Heart right ventricle (tissue), 16 donors: ENCODE data around the gene CACNB2. TPM values are rescaled to one million over a fixed set of nuclear protein-coding genes. Genes with fewer than 3 reads are reported as not detected.

Source experiments
- ATAC-seq, 8 donors: fragments of 200-7000 bp; cut with Tn5 transposase; one replicate each; pipeline ENCODE4 v1.9.1; 2020; ENCODE audit warnings: mild to moderate bottlenecking in 8 of 8, moderate library complexity in 8 of 8, moderate number of reproducible peaks in 1 of 8
- DNase-seq, 2 donors: peaks; one replicate each; pipeline ENCODE4 v3.0.0-alpha.2; 2020
- H3K27ac ChIP-seq, 10 donors: fragments of 200-600 bp; sonication (generic) in 2 of 10; one replicate each; pipeline versions ENCODE4 v1.5.0 to v1.8.0; 2020 to 2022; ENCODE audit warnings: mild to moderate bottlenecking in 3 of 10
- H3K27me3 ChIP-seq, 7 donors: fragments of 200-600 bp; one replicate each; pipeline ENCODE4 v1.8.0; 2021 to 2022; ENCODE audit warnings: mild to moderate bottlenecking in 2 of 7
- H3K36me3 ChIP-seq, 9 donors: fragments of 200-600 bp; sonication (generic) in 1 of 9; one replicate each; pipeline versions ENCODE4 v1.5.0 to v1.8.0; 2020 to 2022; ENCODE audit warnings: mild to moderate bottlenecking in 2 of 9
- H3K4me1 ChIP-seq, 9 donors: fragments of 200-600 bp; sonication (generic) in 1 of 9; one replicate each; pipeline versions ENCODE4 v1.5.0 to v1.8.0; 2020 to 2022; ENCODE audit warnings: mild to moderate bottlenecking in 4 of 9
- H3K4me3 ChIP-seq, 10 donors: fragments of 200-600 bp; sonication (generic) in 2 of 10; one replicate each; pipeline versions ENCODE4 v1.5.0 to v1.8.0; 2020 to 2022; ENCODE audit warnings: mild to moderate bottlenecking in 7 of 10, moderate library complexity in 2 of 10
- H3K9me3 ChIP-seq, 11 donors: fragments of 200-600 bp in 10 of 11; sonication (generic) in 2 of 11; one replicate each; pipeline versions ENCODE4 v1.5.0 to v1.8.0; 2013 to 2022; ENCODE audit warnings: mild to moderate bottlenecking in 2 of 11, control low read depth in 1 of 11, moderate library complexity in 1 of 11
- WGBS, 2 donors: extraction: QIAGEN DNeasy Blood & Tissue Kit; methylation state at CpG; one replicate each; pipeline ENCODE4 v1.1.7; 2013; ENCODE audit warnings: inconsistent platforms in 1 of 2; 5-methylcytosine and 5-hydroxymethylcytosine counted together
- intact Hi-C, 10 donors: fragments of 100-400 bp; cut with DNase I; formaldehyde crosslinking; loops; one replicate each; pipeline versions ENCODE4 v1.11.1 to v1.14.2; 2022
- polyA plus RNA-seq, 2 donors: library from polyadenylated mRNA; stranded (reverse); fragments of 200-250 nt; gene quantifications; one replicate each; pipeline ENCODE4 v1.2.3, GENCODE V29; 2013
- total RNA-seq, 10 donors: library from RNA; stranded (reverse); fragmentation: NEBNext Ultra II Directional in 3 of 10; extraction: Animal tissue kit (Norgen Biotek cat#: 25700) in 3 of 10; gene quantifications; one replicate each; pipeline versions ENCODE4 v1.2.1 to v1.2.4, GENCODE V29; 2021 to 2023
- TF ChIP-seq, protein P1 (sequence below), 9 donors: fragments of 200-600 bp; sonication (generic) in 2 of 9; IDR thresholded peaks; one replicate each; pipeline versions ENCODE4 v1.5.0 to v1.8.0; 2021 to 2022; ENCODE audit warnings: antibody characterized with exemption in 9 of 9, mild to moderate bottlenecking in 5 of 9, moderate library complexity in 1 of 9
- donor health status: Arrhythmogenic right ventricular cardiomyopathy.
- donor health status: ischemic (EF 13 %, LVEDD 7.1; RV severe dilation, severe dysfunction).
- donor health status: healthy with polysubstance abuse.
- donor health status: DM: no; HTN: yes; CAD: no.
- donor health status: DM: no; HTN: no; CAD: no.
- donor health status: ischemic (EF 25% LVEDD 6.9; RV normal size, moderate dysfunction).
- donor health status: ischemic (EF 25% LVEDD 5.7; RV mildly dilated, moderate dysfunction).
- donor health status: healthy.
- donor health status: DM: yes; HTN: yes; CAD: no.
- donor health status: Ischemic cardiomyopathy.
- donor health status: ischemic (EF 35%, LVEDD 5.7; RV mildly dilated, moderate dysfunction).
- donor health status: nonischemic (EF 11% LVEDD 7.7; RV severe dilation, severe dysfunction).
- donor health status: DM: yes; HTN: yes; CAD: no.
- donor health status: PGD.
- donor health status: ischemic (EF 29% LVEDD 5.4; RV normal size, mild dysfunction).
- donor health status: nonischemic (EF 23%, LVEDD 6.1; RV moderate dilation, normal function).

Gene CACNB2
- total and polyA plus RNA-seq, 12 donors: 8.9 to 71.1 (median 36.7) TPM

DNA sequence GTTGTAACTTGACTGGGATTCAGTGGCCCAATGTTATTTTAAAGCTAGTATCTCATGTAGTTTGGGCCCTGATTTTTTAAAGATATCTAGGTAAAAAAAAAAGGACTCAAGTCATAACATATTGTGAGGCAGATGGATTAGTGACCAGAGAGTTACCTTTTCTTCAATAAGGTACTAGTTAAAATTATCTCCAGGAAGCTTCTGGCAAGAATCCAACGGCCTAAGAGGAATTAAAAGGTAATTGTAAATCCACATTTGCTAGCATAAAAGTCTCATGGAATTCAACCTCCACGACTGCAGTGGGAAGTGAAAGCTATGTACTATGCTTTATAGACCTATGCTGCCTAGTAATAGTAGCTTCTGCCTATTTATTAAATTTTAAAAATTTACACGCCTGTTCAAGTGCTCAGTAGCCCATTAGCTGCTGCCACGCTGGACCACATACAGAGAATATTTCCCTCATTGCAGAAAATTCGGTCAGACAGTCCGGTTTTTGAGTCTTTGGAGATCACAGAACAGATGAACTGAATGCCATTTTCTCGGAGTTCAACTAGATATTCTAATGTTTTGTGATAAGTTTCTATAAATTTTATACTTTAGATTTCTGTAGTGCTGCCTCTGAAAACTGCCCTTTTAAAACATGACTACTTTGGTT is 392.8 kb downstream of the CACNB2 start:
- TF ChIP-seq, protein P1, sequence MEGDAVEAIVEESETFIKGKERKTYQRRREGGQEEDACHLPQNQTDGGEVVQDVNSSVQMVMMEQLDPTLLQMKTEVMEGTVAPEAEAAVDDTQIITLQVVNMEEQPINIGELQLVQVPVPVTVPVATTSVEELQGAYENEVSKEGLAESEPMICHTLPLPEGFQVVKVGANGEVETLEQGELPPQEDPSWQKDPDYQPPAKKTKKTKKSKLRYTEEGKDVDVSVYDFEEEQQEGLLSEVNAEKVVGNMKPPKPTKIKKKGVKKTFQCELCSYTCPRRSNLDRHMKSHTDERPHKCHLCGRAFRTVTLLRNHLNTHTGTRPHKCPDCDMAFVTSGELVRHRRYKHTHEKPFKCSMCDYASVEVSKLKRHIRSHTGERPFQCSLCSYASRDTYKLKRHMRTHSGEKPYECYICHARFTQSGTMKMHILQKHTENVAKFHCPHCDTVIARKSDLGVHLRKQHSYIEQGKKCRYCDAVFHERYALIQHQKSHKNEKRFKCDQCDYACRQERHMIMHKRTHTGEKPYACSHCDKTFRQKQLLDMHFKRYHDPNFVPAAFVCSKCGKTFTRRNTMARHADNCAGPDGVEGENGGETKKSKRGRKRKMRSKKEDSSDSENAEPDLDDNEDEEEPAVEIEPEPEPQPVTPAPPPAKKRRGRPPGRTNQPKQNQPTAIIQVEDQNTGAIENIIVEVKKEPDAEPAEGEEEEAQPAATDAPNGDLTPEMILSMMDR (IDR thresholded peaks at IDR 0.05): no peak
- H3K9me3 ChIP-seq: no peaks in the 10 kb centered on the region
- no peaks in the 10 kb centered on the region for H3K27me3 ChIP-seq
- H3K27ac ChIP-seq: no peak overlapping the region
- H3K4me1 ChIP-seq: peaks cover 0 to 3% (median 0%) of the 10 kb centered on the region in 9 donors
- 82 to 83% methylated on average over 7 of the region's 7 CpGs for whole genome bisulfite sequencing, 2 donors
- ATAC-seq (no peak), DNase-seq (no peak)
- H3K36me3 ChIP-seq: peaks cover 0 to 89% (median 12%) of the 10 kb centered on the region in 9 donors
- H3K4me3 ChIP-seq: no peak overlapping the region
- intact Hi-C loops: no loop called here

DNA sequence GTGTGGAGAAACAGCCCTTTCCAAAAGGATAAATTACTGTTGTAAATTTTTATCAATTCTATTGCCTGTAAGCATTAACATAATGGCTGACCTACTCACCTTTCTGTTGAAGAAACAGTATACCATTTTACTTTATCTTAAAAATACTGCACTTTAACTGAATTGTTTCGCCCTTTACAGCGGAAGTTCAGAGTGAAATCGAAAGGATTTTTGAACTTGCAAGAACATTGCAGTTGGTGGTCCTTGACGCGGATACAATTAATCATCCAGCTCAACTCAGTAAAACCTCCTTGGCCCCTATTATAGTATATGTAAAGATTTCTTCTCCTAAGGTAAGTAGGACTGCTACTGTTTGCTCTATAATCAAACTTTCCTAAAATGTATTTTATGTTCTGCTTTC is 393.7 kb downstream of the CACNB2 start:
- H3K4me1 ChIP-seq: no peaks in the 10 kb centered on the region
- 92 to 95% methylated on average over 5 of the region's 5 CpGs for WGBS, 2 donors
- no peak for ATAC-seq

DNA sequence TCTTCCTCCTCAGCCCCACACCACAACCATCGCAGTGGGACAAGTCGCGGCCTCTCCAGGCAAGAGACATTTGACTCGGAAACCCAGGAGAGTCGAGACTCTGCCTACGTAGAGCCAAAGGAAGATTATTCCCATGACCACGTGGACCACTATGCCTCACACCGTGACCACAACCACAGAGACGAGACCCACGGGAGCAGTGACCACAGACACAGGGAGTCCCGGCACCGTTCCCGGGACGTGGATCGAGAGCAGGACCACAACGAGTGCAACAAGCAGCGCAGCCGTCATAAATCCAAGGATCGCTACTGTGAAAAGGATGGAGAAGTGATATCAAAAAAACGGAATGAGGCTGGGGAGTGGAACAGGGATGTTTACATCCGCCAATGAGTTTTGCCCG is 399.1 kb downstream of the CACNB2 start:
- Histone ChIP-seq H3K27me3 (no peaks in the 10 kb centered on the region), H3K9me3 (no peaks in the 10 kb centered on the region), H3K36me3 (peaks cover 0 to 86% (median 36%) of the 10 kb centered on the region in 9 donors), H3K27ac (no peak overlapping the region), H3K4me3 (no peak overlapping the region), H3K4me1 (peaks cover 0 to 8% (median 0%) of the 10 kb centered on the region in 9 donors)
- WGBS, 2 donors: 89 to 93% methylated on average over 22 of the region's 22 CpGs
- intact Hi-C loops: no loop called here
- TF ChIP-seq, protein P1 (IDR thresholded peaks at IDR 0.05): no peak
- ATAC-seq: peak in 1 of 8 donors; percentile 35
- no peak for DNase-seq

More for the DNA sequence above, 393.7 kb downstream of the CACNB2 start:
- no peaks in the 10 kb centered on the region for H3K9me3 ChIP-seq
- H3K27me3 ChIP-seq: no peaks in the 10 kb centered on the region
- H3K27ac ChIP-seq: no peak overlapping the region
- H3K36me3 ChIP-seq: peaks cover 0 to 95% (median 17%) of the 10 kb centered on the region in 9 donors
- H3K4me3 ChIP-seq: no peak overlapping the region
- DNase-seq: no peak
- TF ChIP-seq, protein P1 (IDR thresholded peaks at IDR 0.05): no peak
- intact Hi-C loops: no loop called here

DNA sequence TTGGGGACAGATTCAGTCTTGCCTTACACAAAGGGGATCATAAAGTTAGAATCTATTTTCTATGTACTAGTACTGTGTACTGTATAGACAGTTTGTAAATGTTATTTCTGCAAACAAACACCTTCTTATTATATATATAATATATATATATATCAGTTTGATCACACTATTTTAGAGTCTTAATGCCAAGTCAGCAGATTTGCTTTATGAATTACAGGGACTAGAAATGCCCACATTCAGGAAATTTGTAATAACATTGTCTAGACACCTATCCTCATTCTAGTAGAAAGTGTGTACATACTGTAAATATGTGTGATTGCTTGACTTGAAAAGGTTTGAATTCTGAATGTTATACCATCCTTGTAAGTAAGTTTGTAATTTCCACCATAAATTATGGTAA is 400.0 kb downstream of the CACNB2 start:
- intact Hi-C loops: no loop called here
- H3K9me3 ChIP-seq: no peaks in the 10 kb centered on the region
- TF ChIP-seq, protein P1 (IDR thresholded peaks at IDR 0.05): no peak
- no peak overlapping the region for H3K27ac ChIP-seq
- ATAC-seq (no peak), DNase-seq (no peak)
- H3K4me3 ChIP-seq: no peak overlapping the region
- peaks cover 0 to 8% (median 0%) of the 10 kb centered on the region in 9 donors for H3K4me1 ChIP-seq
- peaks cover 0 to 78% (median 35%) of the 10 kb centered on the region in 9 donors for H3K36me3 ChIP-seq
- H3K27me3 ChIP-seq: no peaks in the 10 kb centered on the region
